ENCODE measurements around the gene COX7A2L.

GRCh38 chr2:42309366-42309765 is 51.7 kb downstream of the COX7A2L start:
- TF ChIP-seq E2F1 (CRISPR knock-in tag; IDR thresholded peaks at IDR 0.05) (no peak), ZNF281 (CRISPR knock-in tag; IDR thresholded peaks at IDR 0.05) (no peak), CTCF (IDR thresholded peaks at IDR 0.05) (no peak), ZNF423 (CRISPR knock-in tag; IDR thresholded peaks at IDR 0.05) (no peak), FOXJ3 (CRISPR knock-in tag; IDR thresholded peaks at IDR 0.05; ENCODE audit: borderline replicate concordance) (no peak), ATF3 (CRISPR knock-in tag; conservative IDR thresholded peaks at IDR 0.05) (no peak), TEAD4 (CRISPR knock-in tag; IDR thresholded peaks at IDR 0.05) (no peak), SP1 (CRISPR knock-in tag; conservative IDR thresholded peaks at IDR 0.05) (no peak), ZNF121 (CRISPR knock-in tag; IDR thresholded peaks at IDR 0.05) (no peak), IRF1 (CRISPR knock-in tag; IDR thresholded peaks at IDR 0.05) (no peak)

Measured in WTC11 (cell line).